IMR-90 (cell line): ENCODE measurements around the gene PRKCE. TPM values are rescaled to one million over a fixed set of nuclear protein-coding genes. Genes with fewer than 3 reads are reported as not detected.

Experiments used
- ATAC-seq: fragments of 200-7000 bp; cut with Tn5 transposase; 2 replicates; pipeline ENCODE4 v1.9.1; 2020; ENCODE audit warnings: low read depth, mild to moderate bottlenecking, moderate library complexity
- BruUV-seq: library from RNA; stranded (reverse); fragments of 400-500 nt; replicated peaks from 2 replicates; lab custom pipeline; 2021; lab: Mats Ljungman, UMichigan
- CTCF ChIA-PET: fragments of 300-600 bp; formaldehyde crosslinking; extraction: SDS; loops from one replicate; lab custom pipeline; 2021; ENCODE audit warnings: antibody characterized with exemption; lab: Yijun Ruan, JAX
- POLR2A ChIA-PET: fragments of 300-600 bp; sonication (Branson Sonifier 250); formaldehyde crosslinking; loops from one replicate; lab custom pipeline; 2022; ENCODE audit warnings: antibody characterized with exemption; ENCODE audit not compliant: unreplicated experiment; lab: Charles Lee
- DNase-seq: peaks from one replicate; pipeline ENCODE4 v3.0.0; 2013
- H2AFZ ChIP-seq: replicated peaks from 2 replicates; pipeline ENCODE3; 2013; ENCODE audit warnings: low read length, mild to moderate bottlenecking; ENCODE audit not compliant: poor library complexity
- H2AK5ac ChIP-seq: 2 replicates; pipeline ENCODE4 v1.6.1; 2013; ENCODE audit warnings: low read depth, low read length, inconsistent platforms
- H2AK9ac ChIP-seq: replicated peaks from 2 replicates; pipeline ENCODE3; 2013; ENCODE audit warnings: mild to moderate bottlenecking, low read depth, low read length, moderate library complexity; ENCODE audit not compliant: poor library complexity
- H2BK120ac ChIP-seq: 2 replicates; pipeline ENCODE4 v1.6.1; 2013; ENCODE audit warnings: low read depth, low read length, inconsistent platforms
- H2BK15ac ChIP-seq: 3 replicates; pipeline ENCODE4 v1.6.1; 2013; ENCODE audit warnings: low read depth, low read length, inconsistent platforms
- H2BK20ac ChIP-seq: 2 replicates; pipeline ENCODE4 v1.6.1; 2013; ENCODE audit warnings: low read depth, mild to moderate bottlenecking, inconsistent platforms, low read length, moderate library complexity
- H2BK5ac ChIP-seq: 2 replicates; pipeline ENCODE4 v1.6.1; 2013; ENCODE audit warnings: mild to moderate bottlenecking, low read depth, low read length, inconsistent platforms; ENCODE audit not compliant: poor library complexity, severe bottlenecking
- H3K14ac ChIP-seq: replicated peaks from 2 replicates; pipeline ENCODE4 v1.6.1; 2013; ENCODE audit warnings: low read depth, low read length, inconsistent platforms
- H3K18ac ChIP-seq: 2 replicates; pipeline ENCODE4 v1.6.1; 2013; ENCODE audit warnings: low read depth, low read length, control low read depth
- H3K23ac ChIP-seq: 2 replicates; pipeline ENCODE4 v1.6.1; 2013; ENCODE audit warnings: low read depth, low read length, inconsistent platforms
- H3K27ac ChIP-seq: 2 replicates; pipeline ENCODE4 v1.5.1; 2013; ENCODE audit warnings: mild to moderate bottlenecking, control low read depth, low read length; ENCODE audit not compliant: insufficient read depth
- H3K27me3 ChIP-seq: 2 replicates; pipeline ENCODE4 v1.6.1; 2013; ENCODE audit warnings: low read length; ENCODE audit not compliant: control insufficient read depth, insufficient read depth
- H3K36me3 ChIP-seq: 2 replicates; pipeline ENCODE4 v1.6.1; 2013; ENCODE audit warnings: low read length, mixed read lengths; ENCODE audit not compliant: control insufficient read depth, insufficient read depth
- H3K4ac ChIP-seq: 2 replicates; pipeline ENCODE4 v1.6.1; 2013; ENCODE audit warnings: low read depth, low read length, inconsistent platforms
- H3K4me1 ChIP-seq: 2 replicates; pipeline ENCODE4 v1.6.1; 2013; ENCODE audit warnings: low read length, mixed read lengths; ENCODE audit not compliant: control insufficient read depth, insufficient read depth
- H3K4me2 ChIP-seq: 2 replicates; pipeline ENCODE4 v1.6.1; 2013; ENCODE audit warnings: low read depth, mild to moderate bottlenecking, control low read depth, low read length, moderate library complexity
- H3K4me3 ChIP-seq: 2 replicates; pipeline ENCODE4 v1.5.1; 2013; ENCODE audit warnings: low read depth, mild to moderate bottlenecking, control low read depth, low read length, moderate library complexity; ENCODE audit not compliant: insufficient read depth
- H3K56ac ChIP-seq: 2 replicates; pipeline ENCODE4 v1.6.1; 2013; ENCODE audit warnings: low read length, inconsistent platforms; ENCODE audit not compliant: insufficient read depth; ENCODE audit errors: extremely low read depth
- H3K79me1 ChIP-seq, 2 experiments: 2 replicates each; pipeline ENCODE4 v1.6.1; 2013; ENCODE audit warnings: low read length in 2 of 2, inconsistent platforms in 1 of 2, low read depth in 1 of 2
- H3K9ac ChIP-seq: 2 replicates; pipeline ENCODE4 v1.6.1; 2013; ENCODE audit warnings: low read depth, low read length, control low read depth
- H3K9me1 ChIP-seq: 2 replicates; pipeline ENCODE4 v1.6.1; 2013; ENCODE audit warnings: low read length, inconsistent platforms; ENCODE audit not compliant: insufficient read depth
- H3K9me3 ChIP-seq: 2 replicates; pipeline ENCODE4 v1.6.1; 2013; ENCODE audit warnings: low read length; ENCODE audit not compliant: control insufficient read depth, insufficient read depth
- H4K20me1 ChIP-seq: 2 replicates; pipeline ENCODE4 v1.6.1; 2013; ENCODE audit warnings: low read length, inconsistent platforms; ENCODE audit not compliant: insufficient read depth
- H4K5ac ChIP-seq: 2 replicates; pipeline ENCODE4 v1.6.1; 2013; ENCODE audit warnings: mild to moderate bottlenecking, low read depth, low read length, control low read depth
- H4K8ac ChIP-seq, 2 experiments: 2 replicates each; pipeline ENCODE4 v1.6.1; 2013; ENCODE audit warnings: low read depth in 2 of 2, low read length in 2 of 2, control low read depth in 1 of 2, inconsistent platforms in 1 of 2
- H4K91ac ChIP-seq: 2 replicates; pipeline ENCODE4 v1.6.1; 2013; ENCODE audit warnings: low read depth, low read length, inconsistent platforms; ENCODE audit not compliant: insufficient read depth
- BHLHE40 ChIP-seq: fragments of 150-350 bp; IDR thresholded peaks from 2 replicates; pipeline ENCODE4 v1.6.1; 2016; ENCODE audit warnings: mild to moderate bottlenecking, low read depth, low read length
- CEBPB ChIP-seq: IDR thresholded peaks from 2 replicates; pipeline ENCODE4 v1.6.1; 2012; ENCODE audit warnings: low read depth, low read length, improper control_type of control experiment
- CTCF ChIP-seq: conservative IDR thresholded peaks from 2 replicates; pipeline ENCODE4 v1.5.1; 2012; ENCODE audit warnings: mild to moderate bottlenecking, low read depth, low read length, improper control_type of control experiment
- FOS ChIP-seq: fragments of 150-350 bp; IDR thresholded peaks from 2 replicates; pipeline ENCODE4 v1.6.1; 2016; ENCODE audit warnings: low read depth, low read length
- MAFK ChIP-seq: IDR thresholded peaks from 2 replicates; pipeline ENCODE4 v1.6.1; 2012; ENCODE audit warnings: low read depth, low read length, improper control_type of control experiment
- MAZ ChIP-seq: IDR thresholded peaks from 2 replicates; pipeline ENCODE4 v1.6.1; 2012; ENCODE audit warnings: low read depth, mild to moderate bottlenecking, low read length, improper control_type of control experiment, moderate library complexity, borderline replicate concordance
- MXI1 ChIP-seq: IDR thresholded peaks from 2 replicates; pipeline ENCODE4 v1.6.1; 2012; ENCODE audit warnings: low read depth, mild to moderate bottlenecking, low read length, moderate library complexity, borderline replicate concordance
- NFE2L2 ChIP-seq: fragments of 150-350 bp; IDR thresholded peaks from 2 replicates; pipeline ENCODE4 v1.6.1; 2016; ENCODE audit warnings: low read depth, mild to moderate bottlenecking, low read length
- POLR2A ChIP-seq: IDR thresholded peaks from 2 replicates; pipeline ENCODE4 v1.6.1; 2012; ENCODE audit warnings: mild to moderate bottlenecking, low read depth, low read length
- RCOR1 ChIP-seq: IDR thresholded peaks from 2 replicates; pipeline ENCODE4 v1.6.1; 2012; ENCODE audit warnings: mild to moderate bottlenecking, low read length, improper control_type of control experiment; ENCODE audit not compliant: insufficient replicate concordance
- RFX5 ChIP-seq: IDR thresholded peaks from 2 replicates; pipeline ENCODE4 v1.8.0; 2012; ENCODE audit warnings: low read depth, mild to moderate bottlenecking, low read length, moderate library complexity
- SMC3 ChIP-seq: fragments of 150-350 bp; IDR thresholded peaks from 2 replicates; pipeline ENCODE4 v1.6.1; 2016; ENCODE audit warnings: low read depth, mild to moderate bottlenecking, antibody characterized with exemption, low read length, moderate library complexity
- WGBS, 2 experiments: methylation state at CpG; one replicate each; pipeline versions ENCODE4 v1.1.5 to v1.1.7; 2013; ENCODE audit warnings: missing lambda C conversion rate in 2 of 2; ENCODE audit not compliant: insufficient read length in 1 of 2; ENCODE audit errors: extremely low coverage in 2 of 2; 5-methylcytosine and 5-hydroxymethylcytosine counted together
- dilution Hi-C: fragments of 300-500 bp; cut with HindIII; formaldehyde crosslinking; loops from one replicate; pipeline ENCODE4 v1.14.3; 2018; ENCODE audit warnings: low sequenced_read_pairs; ENCODE audit not compliant: unreplicated experiment
- in situ Hi-C: fragments of 300-500 bp; cut with MboI; formaldehyde crosslinking; loops from 3 replicates; pipeline ENCODE4 v1.14.3; 2019; ENCODE audit warnings: low sequenced_read_pairs, inconsistent platforms, mixed read lengths
- intact Hi-C: fragments of 100-400 bp; cut with micrococcal nuclease; formaldehyde crosslinking; loops from 2 replicates; pipeline ENCODE4 v1.10.0; 2022
- polyA plus RNA-seq, 3 experiments: library from polyadenylated mRNA; depleted of rRNA; stranded (reverse); fragments of >200 nt; gene quantifications; 2 replicates each; pipeline ENCODE4 v1.2.3, GENCODE V29; 2012; ENCODE audit warnings: low replicate concordance in 1 of 3
- total RNA-seq: library from RNA; depleted of rRNA; stranded (reverse); fragments of >200 nt; gene quantifications from 2 replicates; pipeline ENCODE4 v1.2.3, GENCODE V29; 2012
- TF ChIP-seq, protein P1 (sequence below): fragments of 150-350 bp; IDR thresholded peaks from 2 replicates; pipeline ENCODE4 v1.6.1; 2017; ENCODE audit warnings: mild to moderate bottlenecking, antibody characterized with exemption, low read length, low read depth

The PRKCE gene
- total and polyA plus RNA-seq, 2 of the 4 experiments (the other 2 are of a cell fraction), result 8.1 to 32.4 TPM

GRCh38 chr2:45867800-45868199, 216.3 kb downstream of the PRKCE start:
- no peak overlapping the region for H3K4ac ChIP-seq
- in situ Hi-C loops, result no loop called here
- no peak overlapping the region for H3K14ac ChIP-seq
- H4K20me1 ChIP-seq, result no peaks in the 10 kb centered on the region
- H2BK120ac ChIP-seq, result no peak overlapping the region
- intact Hi-C loops, result no loop called here
- no peak overlapping the region for H2AFZ ChIP-seq
- peaks cover 7% of the 10 kb centered on the region for H3K4me1 ChIP-seq
- no peak overlapping the region for H4K91ac ChIP-seq
- H3K56ac ChIP-seq, result no peak overlapping the region
- no peak overlapping the region for H3K18ac ChIP-seq
- no peak overlapping the region for H4K5ac ChIP-seq
- H3K9me1 ChIP-seq, result peaks cover 16% of the 10 kb centered on the region
- no peak overlapping the region for H2AK9ac ChIP-seq
- H3K4me3 ChIP-seq, result no peak overlapping the region
- no peak overlapping the region for H2BK15ac ChIP-seq
- dilution Hi-C loops, result no loop called here
- no peak overlapping the region for H3K23ac ChIP-seq
- no peak overlapping the region for H4K8ac ChIP-seq
- no peak for DNase-seq
- H3K9ac ChIP-seq, result no peak overlapping the region
- peaks cover 0 to 17% of the 10 kb centered on the region in 2 experiments; a peak in 2 of 4 replicates for H3K79me1 ChIP-seq
- H2AK5ac ChIP-seq, result no peak overlapping the region
- no peaks in the 10 kb centered on the region for H3K9me3 ChIP-seq
- no peak overlapping the region for H3K4me2 ChIP-seq
- H2BK5ac ChIP-seq, result no peak overlapping the region
- WGBS, 2 experiments, result 0% methylated on average over 1 of the region's 4 CpGs; no CpG with 5 or more reads in 1 of the 2 experiments
- CTCF ChIA-PET, result interaction anchor here (0.6 kb wide), 1 partner anchor 261 kb away, joined by 3 read pairs; no protein-coding TSS in a partner anchor
- no peak overlapping the region for H3K27ac ChIP-seq
- TF ChIP-seq MAZ (no peak), RFX5 (no peak), MXI1 (no peak), CEBPB (no peak), POLR2A (no peak), SMC3 (no peak), BHLHE40 (no peak), MAFK (no peak), RCOR1 (no peak), CTCF (no peak), FOS (no peak), NFE2L2 (no peak)
- TF ChIP-seq, protein P1, sequence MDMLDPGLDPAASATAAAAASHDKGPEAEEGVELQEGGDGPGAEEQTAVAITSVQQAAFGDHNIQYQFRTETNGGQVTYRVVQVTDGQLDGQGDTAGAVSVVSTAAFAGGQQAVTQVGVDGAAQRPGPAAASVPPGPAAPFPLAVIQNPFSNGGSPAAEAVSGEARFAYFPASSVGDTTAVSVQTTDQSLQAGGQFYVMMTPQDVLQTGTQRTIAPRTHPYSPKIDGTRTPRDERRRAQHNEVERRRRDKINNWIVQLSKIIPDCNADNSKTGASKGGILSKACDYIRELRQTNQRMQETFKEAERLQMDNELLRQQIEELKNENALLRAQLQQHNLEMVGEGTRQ, result no peak
- H3K36me3 ChIP-seq, result no peaks in the 10 kb centered on the region
- H2BK20ac ChIP-seq, result no peak overlapping the region
- H3K27me3 ChIP-seq, result no peaks in the 10 kb centered on the region
- no peak for ATAC-seq
- no TSS peak for BruUV-seq
- POLR2A ChIA-PET, result no interaction called here
